HCT116 (cell line): Measurements from ENCODE around the gene DHCR7.

ENCODE experiments used
- CEBPB ChIP-seq: IDR thresholded peaks from 2 replicates; pipeline ENCODE4 v1.6.1; 2012; ENCODE audit warnings: low read depth
- EGR1 ChIP-seq: IDR thresholded peaks from 2 replicates; pipeline ENCODE4 v1.6.1; 2012; ENCODE audit warnings: low read depth
- EZH2 ChIP-seq: fragments of 200-600 bp; sonication (generic); IDR thresholded peaks from 2 replicates; pipeline ENCODE4 v1.6.1; 2017; ENCODE audit warnings: antibody characterized with exemption, mixed run types
- EZH2phosphoT487 ChIP-seq: fragments of 200-600 bp; IDR thresholded peaks from 2 replicates; pipeline ENCODE4 v1.6.1; 2018; ENCODE audit warnings: antibody characterized with exemption, borderline replicate concordance
- JUND ChIP-seq: IDR thresholded peaks from 2 replicates; pipeline ENCODE4 v1.6.1; 2012
- POLR2A ChIP-seq: IDR thresholded peaks from 2 replicates; pipeline ENCODE4 v1.7.0; 2011; ENCODE audit warnings: borderline replicate concordance; ENCODE audit not compliant: insufficient read depth, insufficient read length; ENCODE audit errors: extremely low read depth
- RAD21 ChIP-seq: IDR thresholded peaks from 2 replicates; pipeline ENCODE4 v1.6.1; 2012; ENCODE audit warnings: low read depth, mild to moderate bottlenecking
- SIN3A ChIP-seq: IDR thresholded peaks from 2 replicates; pipeline ENCODE4 v1.6.1; 2012; ENCODE audit warnings: low read depth
- YY1 ChIP-seq: IDR thresholded peaks from 2 replicates; pipeline ENCODE4 v1.6.1; 2011; ENCODE audit warnings: low read length, low read depth, moderate library complexity, mild to moderate bottlenecking; ENCODE audit not compliant: insufficient replicate concordance; ENCODE audit errors: extremely low read depth
- ZFX ChIP-seq: fragments of 450-650 bp; IDR thresholded peaks from 2 replicates; pipeline ENCODE4 v1.6.1; 2017
- TF ChIP-seq, protein P1 (sequence below): IDR thresholded peaks from 2 replicates; pipeline ENCODE4 v1.6.1; 2012
- TF ChIP-seq, protein P2 (sequence below), 3 experiments: fragments of 200-600 bp in 1 of 3; sonication (generic) in 1 of 3; IDR thresholded peaks in 2 of 3; conservative IDR thresholded peaks in 1 of 3; 2 replicates each; pipeline ENCODE4 v1.5.1; 2012 to 2017; ENCODE audit warnings: low read depth in 2 of 3, low read length in 2 of 3, antibody characterized with exemption in 1 of 3, borderline replicate concordance in 1 of 3, control low read depth in 1 of 3, mild to moderate bottlenecking in 1 of 3, mixed read lengths in 1 of 3, mixed run types in 1 of 3, moderate library complexity in 1 of 3; ENCODE audit not compliant: insufficient read depth in 1 of 3

- no peak for TF ChIP-seq POLR2A
- TF ChIP-seq, protein P1, sequence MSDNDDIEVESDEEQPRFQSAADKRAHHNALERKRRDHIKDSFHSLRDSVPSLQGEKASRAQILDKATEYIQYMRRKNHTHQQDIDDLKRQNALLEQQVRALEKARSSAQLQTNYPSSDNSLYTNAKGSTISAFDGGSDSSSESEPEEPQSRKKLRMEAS = no peak
- no peak for TF ChIP-seq EZH2
- TF ChIP-seq, protein P2, sequence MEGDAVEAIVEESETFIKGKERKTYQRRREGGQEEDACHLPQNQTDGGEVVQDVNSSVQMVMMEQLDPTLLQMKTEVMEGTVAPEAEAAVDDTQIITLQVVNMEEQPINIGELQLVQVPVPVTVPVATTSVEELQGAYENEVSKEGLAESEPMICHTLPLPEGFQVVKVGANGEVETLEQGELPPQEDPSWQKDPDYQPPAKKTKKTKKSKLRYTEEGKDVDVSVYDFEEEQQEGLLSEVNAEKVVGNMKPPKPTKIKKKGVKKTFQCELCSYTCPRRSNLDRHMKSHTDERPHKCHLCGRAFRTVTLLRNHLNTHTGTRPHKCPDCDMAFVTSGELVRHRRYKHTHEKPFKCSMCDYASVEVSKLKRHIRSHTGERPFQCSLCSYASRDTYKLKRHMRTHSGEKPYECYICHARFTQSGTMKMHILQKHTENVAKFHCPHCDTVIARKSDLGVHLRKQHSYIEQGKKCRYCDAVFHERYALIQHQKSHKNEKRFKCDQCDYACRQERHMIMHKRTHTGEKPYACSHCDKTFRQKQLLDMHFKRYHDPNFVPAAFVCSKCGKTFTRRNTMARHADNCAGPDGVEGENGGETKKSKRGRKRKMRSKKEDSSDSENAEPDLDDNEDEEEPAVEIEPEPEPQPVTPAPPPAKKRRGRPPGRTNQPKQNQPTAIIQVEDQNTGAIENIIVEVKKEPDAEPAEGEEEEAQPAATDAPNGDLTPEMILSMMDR (IDR thresholded peaks at IDR 0.05 in 2 of 3, conservative IDR thresholded peaks at IDR 0.05 in 1 of 3; ENCODE audit: borderline replicate concordance in 1 of 3, insufficient read depth in 1 of 3, low read depth in 2 of 3, low read length in 2 of 3) = no peak
- no peak for TF ChIP-seq JUND
- TF ChIP-seq YY1 = no peak
- no peak for TF ChIP-seq SIN3A
- no peak for TF ChIP-seq CEBPB
- TF ChIP-seq RAD21 = no peak
- TF ChIP-seq ZFX = no peak
- TF ChIP-seq EGR1 = no peak
- TF ChIP-seq EZH2phosphoT487 = no peak
These were observed 22.8 kb upstream of the DHCR7 start for GRCh38 chr11:71470946-71471345.
